ENCODE data around the gene COL4A6.
"Not testable (repeated sequence)": the region's sequence is repeated elsewhere in the genome, so short reads cannot be mapped to it uniquely, and the experiment has no call there.

Gene COL4A6

GRCh38 chrX:108399418-108400165 is 38.6 kb downstream of the COL4A6 start:
- peak; percentile 32 to 70 for DNase-seq

GRCh38 chrX:108397627-108398391 is 40.4 kb downstream of the COL4A6 start:
- no peak for DNase-seq

- no peak for DNase-seq
Measured at GRCh38 chrX:108396986-108397385, 41.2 kb downstream of the COL4A6 start.

GRCh38 chrX:108396188-108396891 is 41.9 kb downstream of the COL4A6 start:
- DNase-seq: no peak

DNA sequence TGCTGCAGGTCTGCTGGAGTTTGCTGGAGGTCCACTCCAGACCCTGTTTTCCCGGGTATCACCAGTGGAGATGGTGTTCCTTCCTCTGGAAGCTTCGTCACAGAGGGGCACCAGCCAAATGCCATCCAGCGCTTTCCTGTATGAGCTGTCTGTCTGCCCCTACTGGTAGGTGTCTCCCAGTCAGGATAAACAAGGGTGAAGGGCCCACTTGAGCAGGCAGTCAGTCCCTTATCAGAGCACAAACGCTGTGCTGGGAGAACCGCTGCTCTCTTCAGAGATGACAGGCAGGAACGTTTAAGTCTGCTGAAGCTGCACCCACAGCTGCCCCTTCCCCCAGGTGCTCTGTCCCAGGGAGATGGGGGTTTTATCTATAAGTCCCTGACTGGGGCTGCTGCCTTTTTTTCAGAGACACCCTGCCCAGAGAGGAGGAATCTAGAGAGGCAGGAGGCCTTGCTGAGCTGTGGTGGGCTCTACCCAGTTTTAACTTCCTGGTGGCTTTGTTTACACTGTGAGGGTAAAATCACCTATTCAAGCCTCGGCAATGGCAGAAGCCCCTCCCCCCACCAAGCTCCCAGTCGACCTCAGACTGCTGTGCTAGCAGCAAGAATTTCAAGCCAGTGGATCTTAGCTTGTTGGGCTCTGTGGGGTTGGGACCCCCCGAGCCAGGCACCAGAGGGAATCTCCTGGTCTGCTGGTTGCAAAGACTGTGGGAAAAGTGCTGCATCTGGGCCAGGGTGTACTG is 47.1 kb downstream of the COL4A6 start:
- not testable (repeated sequence) for DNase-seq

GRCh38 chrX:108384783-108385182 is 53.4 kb downstream of the COL4A6 start:
- DNase-seq: no peak

DNA sequence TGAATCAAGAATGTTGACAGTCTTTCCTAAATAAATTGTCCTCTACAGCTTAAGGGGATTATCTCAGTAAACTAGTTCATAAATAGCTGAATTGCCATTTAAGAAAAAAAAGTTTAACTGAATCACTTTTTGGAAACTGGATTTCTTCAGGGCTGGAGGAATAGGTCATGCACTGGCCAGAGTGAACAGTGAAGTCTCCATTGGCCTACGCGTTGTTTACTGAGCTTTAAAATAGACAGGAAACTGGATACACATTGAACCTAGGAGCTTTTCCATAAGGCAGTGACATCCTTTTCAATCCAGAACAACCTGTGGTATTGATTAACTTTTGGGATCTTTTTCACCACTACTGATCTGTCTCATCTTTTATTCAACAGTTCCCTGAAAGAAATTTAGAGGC is 58.0 kb downstream of the COL4A6 start:
- no peak for DNase-seq

DNA sequence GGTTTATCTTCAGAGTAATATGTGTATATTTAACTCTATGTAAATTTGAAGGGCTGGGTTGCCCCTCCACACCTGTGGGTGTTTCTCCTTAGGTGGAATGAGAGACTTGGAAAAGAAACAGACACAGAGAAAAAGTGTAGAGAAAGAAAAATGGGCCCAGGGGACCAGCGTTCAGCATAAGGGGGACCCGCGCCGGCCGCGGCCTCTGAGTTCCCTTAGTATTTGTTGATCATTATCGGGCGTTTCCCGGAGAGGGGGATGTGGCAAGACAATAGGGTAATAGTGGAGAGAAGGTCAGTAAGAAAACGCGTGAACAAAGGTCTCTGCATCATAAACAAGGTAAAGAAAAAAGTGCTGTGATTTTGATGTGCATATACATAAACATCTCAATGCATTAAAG is 61.4 kb downstream of the COL4A6 start:
- not testable (repeated sequence) for DNase-seq

DNA sequence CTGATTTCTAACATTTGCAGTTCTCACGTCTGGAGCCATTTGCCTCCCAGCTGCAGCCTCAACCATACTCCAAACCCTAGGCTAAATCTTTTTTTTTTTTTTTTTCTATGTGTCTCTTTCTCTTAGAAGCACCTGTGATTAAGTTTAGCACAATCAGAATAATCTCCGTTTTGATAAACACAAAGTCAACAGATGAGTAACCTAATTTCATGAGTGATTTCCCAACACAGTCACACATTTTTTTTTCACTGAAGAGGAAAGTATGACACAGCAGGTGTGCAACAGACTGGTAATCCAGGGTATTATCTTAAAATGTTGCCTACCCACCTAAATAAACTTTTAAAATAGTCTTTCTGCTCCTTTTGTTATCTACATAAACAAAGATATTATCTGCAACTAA is 62.6 kb downstream of the COL4A6 start:
- DNase-seq: peak in 1 of 2 experiments; percentile 42

DNA sequence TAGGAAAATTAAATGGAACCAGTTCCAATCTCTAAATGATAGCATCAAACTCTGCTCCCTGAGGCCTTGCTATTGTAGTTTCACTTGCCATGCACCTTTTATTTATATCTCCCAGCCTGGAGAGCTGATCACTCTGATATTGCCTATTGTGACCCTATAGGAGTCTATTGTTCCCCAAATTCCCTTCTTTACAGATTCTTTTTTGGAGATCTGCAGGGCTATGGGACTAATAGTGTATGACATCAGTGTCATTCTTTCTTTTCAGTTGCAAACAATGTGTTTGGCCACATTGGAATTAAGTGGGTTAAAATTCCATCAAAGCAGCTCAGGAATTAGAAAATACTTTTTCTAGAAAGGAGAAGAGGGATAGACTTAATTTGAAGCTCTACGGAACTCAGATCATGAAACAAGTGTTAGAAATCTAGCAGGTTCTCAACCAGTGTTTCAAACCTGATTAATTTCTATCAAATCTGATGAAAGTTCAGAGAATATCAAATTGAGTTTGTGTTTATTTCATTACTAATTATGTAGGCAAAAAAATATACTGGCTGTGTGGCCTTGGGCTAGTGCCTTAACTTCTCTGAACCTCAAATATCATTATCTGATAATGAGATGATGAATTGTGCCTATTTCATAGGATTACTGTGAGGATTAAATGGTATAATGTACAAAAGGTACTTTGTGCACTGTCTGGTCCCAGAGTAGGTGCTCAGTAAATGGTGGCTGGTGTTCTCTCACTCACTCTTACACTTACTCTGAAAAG is 71.4 kb downstream of the COL4A6 start:
- DNase-seq: no peak

DNA sequence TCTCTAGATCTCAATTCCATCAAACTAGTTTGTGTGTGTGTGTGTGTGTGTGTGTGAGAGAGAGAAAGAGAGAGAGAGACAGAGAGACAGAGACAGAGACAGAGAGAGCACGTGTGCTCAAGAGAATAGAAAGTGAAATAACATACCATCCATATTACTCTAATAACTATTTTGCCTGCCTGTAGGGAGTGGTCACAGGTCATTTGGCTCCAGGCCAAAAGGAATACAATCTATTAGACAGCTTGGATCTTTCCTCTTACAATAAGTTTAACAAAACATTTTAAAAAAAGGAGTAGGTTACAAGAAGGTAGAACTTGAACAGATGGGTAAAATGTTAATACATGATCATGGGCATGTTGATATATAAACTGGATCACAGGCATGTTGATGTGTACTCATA is 76.2 kb downstream of the COL4A6 start:
- no peak for DNase-seq

- no peak for DNase-seq
Measured at GRCh38 chrX:108361316-108361715, 76.9 kb downstream of the COL4A6 start.

GRCh38 chrX:108359806-108360602 is 78.2 kb downstream of the COL4A6 start:
- DNase-seq: no peak

DNA sequence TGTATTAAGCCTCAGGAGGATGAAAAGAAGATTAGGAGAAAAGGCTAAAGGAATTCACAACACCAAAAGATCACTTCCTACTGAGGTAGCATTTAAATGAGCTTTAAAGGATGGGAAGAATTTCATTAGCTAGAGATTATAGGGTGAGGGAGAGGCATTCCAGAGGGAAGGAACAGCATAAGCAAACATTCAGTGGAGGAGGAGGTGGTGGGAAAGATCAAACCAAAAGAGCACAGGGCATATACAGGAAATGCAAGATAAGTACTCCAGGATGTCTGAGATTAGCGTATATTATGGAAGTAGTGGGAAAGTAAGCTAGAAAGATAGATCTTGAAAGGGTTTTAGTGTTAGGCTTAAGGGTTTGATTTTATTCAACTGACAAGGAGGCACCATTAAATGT is 84.8 kb downstream of the COL4A6 start:
- no peak for DNase-seq

GRCh38 chrX:108349210-108349609 is 89.0 kb downstream of the COL4A6 start:
- DNase-seq: no peak

GRCh38 chrX:108348525-108348924 is 89.7 kb downstream of the COL4A6 start:
- no peak for DNase-seq

DNA sequence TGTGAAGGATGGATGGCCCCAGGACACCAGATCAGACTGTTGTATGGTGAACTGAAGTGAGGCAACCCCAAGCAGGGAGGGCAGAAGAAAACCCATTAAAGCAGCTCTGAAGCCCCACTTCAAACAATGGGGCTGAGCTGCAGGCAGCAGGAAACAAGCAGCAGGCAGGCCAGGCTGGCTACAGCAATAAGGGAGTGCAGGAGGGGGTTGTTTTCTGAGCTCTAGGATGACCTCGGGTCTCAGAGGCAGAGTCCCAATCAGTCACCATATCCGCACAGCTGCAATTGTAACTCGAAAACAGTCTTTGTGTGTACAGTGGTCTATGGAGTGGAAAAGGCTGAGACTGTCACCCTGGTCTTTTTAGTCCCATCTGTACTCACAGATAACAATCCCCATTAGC is 90.4 kb downstream of the COL4A6 start:
- peak; percentile 31 to 74 for DNase-seq

- DNase-seq: no peak
Measured at GRCh38 chrX:108344216-108344615, 94.0 kb downstream of the COL4A6 start.

DNA sequence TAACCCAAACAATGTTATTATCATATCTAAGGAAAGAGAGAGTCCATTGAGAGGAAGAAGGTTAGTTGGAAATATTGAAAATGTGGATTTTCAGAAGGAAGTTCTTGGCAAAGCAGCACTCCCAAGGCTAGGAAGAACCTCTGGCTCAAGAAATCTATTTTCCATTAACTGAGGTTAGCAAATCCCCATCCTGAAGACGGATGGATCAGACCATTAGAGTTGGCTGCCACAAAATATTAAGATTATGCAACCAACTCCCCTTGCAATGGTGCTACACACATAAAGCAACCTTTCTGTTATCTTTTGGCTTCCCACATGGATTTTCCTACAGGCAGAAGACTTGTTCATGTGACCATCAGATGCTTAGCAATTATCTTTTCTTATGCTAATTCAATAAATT is 96.3 kb downstream of the COL4A6 start:
- no peak for DNase-seq

DNA sequence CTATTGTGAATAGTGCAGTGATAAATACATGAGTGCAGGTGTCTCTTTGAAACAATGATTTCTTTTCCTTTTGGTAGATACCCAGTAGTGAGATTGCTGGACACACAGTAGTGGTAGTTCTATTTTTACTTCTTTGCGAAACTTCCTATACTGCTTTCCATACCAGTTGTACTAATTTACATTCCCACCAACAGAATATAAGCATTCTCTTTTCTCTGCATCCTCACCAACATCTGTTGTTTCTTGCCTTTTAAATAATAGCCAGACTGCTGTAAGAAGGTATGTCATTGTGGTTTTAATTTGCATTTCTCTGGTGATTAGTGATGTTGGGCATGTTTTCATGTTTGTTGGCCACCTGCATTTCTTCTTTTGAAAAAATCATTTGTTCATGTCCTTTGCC is 105.9 kb downstream of the COL4A6 start:
- no peak for DNase-seq
